GM23248 (cell line): ENCODE measurements around the gene TSHZ2.

Experiments
- EZH2 ChIP-seq: fragments of 200-600 bp; sonication (generic); IDR thresholded peaks from 2 replicates; pipeline ENCODE4 v1.6.1; 2018; ENCODE audit warnings: antibody characterized with exemption, mild to moderate bottlenecking; ENCODE audit not compliant: insufficient read depth, poor library complexity, severe bottlenecking
- EZH2phosphoT487 ChIP-seq: fragments of 200-600 bp; sonication (generic); IDR thresholded peaks from 2 replicates; pipeline ENCODE4 v1.6.1; 2018; ENCODE audit warnings: antibody characterized with exemption, moderate library complexity, mild to moderate bottlenecking, low read depth; ENCODE audit not compliant: insufficient read depth

GRCh38 chr20:53265304-53265875 is 293.2 kb downstream of the TSHZ2 start:
- TF ChIP-seq EZH2phosphoT487: no peak
- no peak for TF ChIP-seq EZH2
